B cell (primary cell): ENCODE measurements around the gene DDX24. TPM values are rescaled to one million over a fixed set of nuclear protein-coding genes. Genes with fewer than 3 reads are reported as not detected.

Source experiments
- ATAC-seq: fragments of 200-7000 bp; cut with Tn5 transposase; one replicate; pipeline ENCODE4 v1.10.0; 2021; ENCODE audit warnings: low read depth, mild to moderate bottlenecking, moderate number of reproducible peaks, moderate library complexity
- CTCF ChIA-PET: fragments of 350-600 bp; sonication (Branson Sonifier 250); formaldehyde crosslinking; loops from one replicate; lab custom pipeline; 2021; ENCODE audit warnings: antibody characterized with exemption, inconsistent platforms; lab: Charles Lee
- POLR2A ChIA-PET: fragments of 350-600 bp; sonication (Branson Sonifier 250); formaldehyde crosslinking; loops from one replicate; lab custom pipeline; 2021; ENCODE audit warnings: antibody characterized with exemption; lab: Charles Lee
- DNase-seq: peaks from one replicate; pipeline ENCODE4 v3.0.0; 2013
- H2AFZ ChIP-seq: 2 replicates; pipeline ENCODE4 v1.6.1; 2012; ENCODE audit warnings: mild to moderate bottlenecking, low read depth, low read length; ENCODE audit not compliant: insufficient read depth, poor library complexity, severe bottlenecking
- H3K27ac ChIP-seq, 2 donors: 1 replicate in 1 of 2; 2 replicates in 1 of 2; pipeline ENCODE4 v1.5.1; 2012 to 2013; ENCODE audit warnings: low read length in 2 of 2, mild to moderate bottlenecking in 2 of 2, moderate library complexity in 1 of 2
- H3K27me3 ChIP-seq, 4 experiments: fragments of 200-600 bp in 1 of 4; sonication (generic) in 1 of 4; replicated peaks in 1 of 4; 1 replicate in 2 of 4; 2 replicates in 2 of 4; pipeline versions ENCODE4 v1.6.1 to v1.7.0; 2013 to 2016; ENCODE audit warnings: low read length in 3 of 4, mild to moderate bottlenecking in 2 of 4, mixed read lengths in 1 of 4, moderate library complexity in 1 of 4; ENCODE audit not compliant: insufficient read depth in 4 of 4, control insufficient read depth in 3 of 4; ENCODE audit errors: control extremely low read depth in 1 of 4
- H3K36me3 ChIP-seq, 2 experiments: replicated peaks in 1 of 2; 1 replicate in 1 of 2; 2 replicates in 1 of 2; pipeline versions ENCODE4 v1.6.1 to v1.7.1; 2013; ENCODE audit warnings: low read length in 1 of 2; ENCODE audit not compliant: insufficient read depth in 2 of 2, control insufficient read depth in 1 of 2; ENCODE audit errors: control extremely low read depth in 1 of 2, extremely low read depth in 1 of 2
- H3K4me1 ChIP-seq, 2 donors: fragments of 200-600 bp in 1 of 2; sonication (generic) in 1 of 2; 1 replicate in 1 of 2; 2 replicates in 1 of 2; pipeline versions ENCODE4 v1.5.1 to v1.6.1; 2013 to 2017; ENCODE audit warnings: low read length in 2 of 2; ENCODE audit not compliant: control insufficient read depth in 2 of 2, insufficient read depth in 2 of 2
- H3K4me2 ChIP-seq: replicated peaks from 2 replicates; pipeline ENCODE3; 2012; ENCODE audit warnings: mild to moderate bottlenecking, low read depth, low read length; ENCODE audit not compliant: poor library complexity, severe bottlenecking
- H3K4me3 ChIP-seq, 5 experiments: fragments of 200-600 bp in 1 of 5; sonication (generic) in 1 of 5; 1 replicate in 3 of 5; 2 replicates in 2 of 5; pipeline versions ENCODE4 v1.5.1 to v1.7.0; 2011 to 2016; ENCODE audit warnings: low read length in 4 of 5, mild to moderate bottlenecking in 4 of 5, low read depth in 2 of 5, control low read depth in 1 of 5, moderate library complexity in 1 of 5; ENCODE audit not compliant: insufficient read depth in 1 of 5; ENCODE audit errors: control extremely low read depth in 1 of 5, extremely low read depth in 1 of 5
- H3K79me2 ChIP-seq: fragments of 200-600 bp; sonication (generic); one replicate; pipeline ENCODE4 v1.6.0; 2016; ENCODE audit warnings: low read length; ENCODE audit not compliant: control insufficient read depth, insufficient read depth
- H3K9ac ChIP-seq: fragments of 200-600 bp; sonication (generic); 2 replicates; pipeline ENCODE4 v1.6.1; 2017; ENCODE audit warnings: mild to moderate bottlenecking, low read length, moderate library complexity
- H3K9me3 ChIP-seq, 3 donors: one replicate each; pipeline versions ENCODE4 v1.6.1 to v1.7.1; 2013; ENCODE audit warnings: low read length in 2 of 3; ENCODE audit not compliant: control insufficient read depth in 2 of 3, insufficient read depth in 1 of 3; ENCODE audit errors: control extremely low read depth in 1 of 3
- H4K20me1 ChIP-seq: 2 replicates; pipeline ENCODE4 v1.6.0; 2012; ENCODE audit warnings: mild to moderate bottlenecking, low read length; ENCODE audit not compliant: insufficient read depth, control insufficient read depth, poor library complexity, severe bottlenecking
- H3K27ac Mint-ChIP-seq: one replicate; pipeline ENCODE4 v1.8.0; 2021; ENCODE audit warnings: mixed read lengths
- H3K27me3 Mint-ChIP-seq: one replicate; pipeline ENCODE4 v1.8.0; 2021; ENCODE audit warnings: mixed read lengths
- H3K4me1 Mint-ChIP-seq: one replicate; pipeline ENCODE4 v1.8.0; 2021; ENCODE audit warnings: mixed read lengths
- H3K4me3 Mint-ChIP-seq: one replicate; pipeline ENCODE4 v1.8.0; 2021; ENCODE audit warnings: mixed read lengths
- H3K9me3 Mint-ChIP-seq: one replicate; pipeline ENCODE4 v1.8.0; 2022; ENCODE audit warnings: mixed read lengths; ENCODE audit not compliant: insufficient read depth
- CTCF ChIP-seq: fragments of 200-600 bp; IDR thresholded peaks from one replicate; pipeline ENCODE4 v1.8.0; 2022; ENCODE audit warnings: antibody characterized with exemption, mild to moderate bottlenecking
- EZH2 ChIP-seq: IDR thresholded peaks from 2 replicates; pipeline ENCODE4 v1.6.1; 2012; ENCODE audit warnings: borderline replicate concordance, low read depth, mild to moderate bottlenecking, moderate library complexity, low read length; ENCODE audit not compliant: insufficient read depth, poor library complexity, severe bottlenecking
- WGBS: methylation state at CpG from one replicate; pipeline ENCODE4 v1.1.5; 2013; ENCODE audit warnings: missing lambda C conversion rate; ENCODE audit not compliant: insufficient coverage; 5-methylcytosine and 5-hydroxymethylcytosine counted together
- intact Hi-C: fragments of 100-400 bp; cut with micrococcal nuclease; formaldehyde crosslinking; loops from one replicate; pipeline ENCODE4 v1.10.0; 2022
- polyA plus RNA-seq: library from polyadenylated mRNA; depleted of rRNA; stranded (reverse); fragments of >200 nt; gene quantifications from 2 replicates; pipeline ENCODE4 v1.2.3, GENCODE V29; 2012
- total RNA-seq, 2 donors: library from RNA; stranded (reverse); fragments of 120-200 nt in 1 of 2; gene quantifications; 1 replicate in 1 of 2; 2 replicates in 1 of 2; pipeline versions ENCODE4 v1.2.3 to v1.2.4, GENCODE V29; 2013 to 2022

Gene DDX24
- total and polyA plus RNA-seq, 2 donors (not counting 1 experiment from before 2014, with no cell fraction given), result 145 to 211 TPM

DNA sequence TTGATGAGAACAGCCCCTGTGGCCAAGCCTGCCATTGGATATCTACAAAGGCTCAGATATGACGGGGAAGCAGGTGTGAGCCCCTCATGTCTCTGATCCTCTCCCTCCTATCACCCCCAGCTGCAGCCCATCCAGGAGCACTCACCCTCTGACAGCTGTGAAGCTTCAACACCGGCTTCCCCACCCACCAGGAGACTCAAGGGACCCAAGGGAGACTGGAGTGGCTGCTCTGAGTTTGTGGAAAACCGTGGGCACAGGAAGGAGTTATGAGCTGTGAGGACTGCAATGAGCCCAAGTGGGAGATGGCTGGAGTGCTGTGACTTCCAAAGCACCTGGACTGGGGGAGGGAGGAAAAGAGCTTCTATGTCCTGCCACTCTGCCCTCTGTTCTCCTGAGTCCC is 40.5 kb upstream of the DDX24 start:
- peaks cover 0 to 23% (median 17%) of the 10 kb centered on the region in 3 donors for H3K9me3 ChIP-seq
- no peak overlapping the region for H3K4me3 ChIP-seq
- H3K27me3 Mint-ChIP-seq, result peaks cover 32% of the 10 kb centered on the region
- CTCF ChIA-PET, result interaction anchor here (1.2 to 1.4 kb wide), 2 partner anchors 11 to 15 kb away, joined by 3 to 4 read pairs; no protein-coding TSS in a partner anchor
- H3K4me2 ChIP-seq, result no peak overlapping the region
- H3K79me2 ChIP-seq, result no peaks in the 10 kb centered on the region
- H2AFZ ChIP-seq, result no peak overlapping the region
- no peak overlapping the region for H3K4me3 Mint-ChIP-seq
- ATAC-seq (no peak), DNase-seq (no peak)
- peaks cover 0 to 21% (median 0%) of the 10 kb centered on the region in 4 experiments for H3K27me3 ChIP-seq
- no peak overlapping the region for H3K27ac ChIP-seq
- intact Hi-C loops, result no loop called here
- H4K20me1 ChIP-seq, result no peaks in the 10 kb centered on the region
- POLR2A ChIA-PET, result no interaction called here
- no peaks in the 10 kb centered on the region for H3K4me1 Mint-ChIP-seq
- H3K27ac Mint-ChIP-seq, result no peak overlapping the region
- no peaks in the 10 kb centered on the region for H3K36me3 ChIP-seq
- WGBS, result 75% methylated on average over 2 of the region's 3 CpGs
- H3K4me1 ChIP-seq, result no peaks in the 10 kb centered on the region
- peaks cover 13% of the 10 kb centered on the region for H3K9me3 Mint-ChIP-seq
- TF ChIP-seq CTCF (no peak), EZH2 (no peak)
- no peak overlapping the region for H3K9ac ChIP-seq

DNA sequence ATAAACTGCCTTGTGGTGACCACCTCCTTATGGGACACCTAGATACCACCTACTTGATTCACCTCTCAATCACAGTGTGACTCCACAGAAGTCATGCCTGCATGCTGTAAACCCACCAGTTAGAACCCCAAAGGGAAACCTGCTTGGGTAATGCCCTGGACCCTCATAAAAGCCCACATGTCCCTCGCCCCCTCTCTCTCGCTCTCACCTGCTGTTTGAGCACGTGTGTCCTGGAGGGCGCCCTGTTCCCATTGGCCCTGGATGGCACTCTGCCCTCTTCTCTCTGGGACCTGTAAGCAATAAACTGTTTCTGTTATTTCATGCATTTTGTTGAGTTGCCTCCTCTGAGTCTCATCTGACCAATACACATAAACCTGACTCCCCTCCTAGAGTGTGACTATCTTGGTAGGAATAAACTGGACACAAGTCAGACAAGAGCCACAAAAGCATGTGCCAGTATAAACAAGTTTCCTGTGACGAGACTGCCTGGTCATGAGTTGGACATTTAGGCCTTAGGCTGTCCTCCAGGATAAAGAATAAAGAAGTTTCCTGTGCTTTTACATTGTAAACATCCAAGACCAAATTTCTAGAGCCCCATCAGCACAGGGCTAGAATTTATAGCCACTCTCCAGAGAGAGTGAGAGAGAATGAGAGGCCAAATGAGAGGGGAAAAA is 39.8 kb upstream of the DDX24 start:
- no peak overlapping the region for H3K4me2 ChIP-seq
- ChIA-PET POLR2A (no interaction called here), CTCF (interaction anchor here (1.2 kb wide), 1 partner anchor 12 kb away, joined by 3 read pairs; no protein-coding TSS in a partner anchor)
- peaks cover 0 to 23% (median 17%) of the 10 kb centered on the region in 3 donors for H3K9me3 ChIP-seq
- peaks cover 37% of the 10 kb centered on the region for H3K27me3 Mint-ChIP-seq
- H3K9me3 Mint-ChIP-seq, result peaks cover 13% of the 10 kb centered on the region
- intact Hi-C loops, result no loop called here
- DNase-seq, result no peak
- ATAC-seq, result no peak
- no peak overlapping the region for H3K4me3 Mint-ChIP-seq
- no peak overlapping the region for H3K27ac Mint-ChIP-seq
- peaks cover 0 to 26% (median 0%) of the 10 kb centered on the region in 4 experiments for H3K27me3 ChIP-seq
- 92% methylated on average over 5 of the region's 5 CpGs for WGBS
- TF ChIP-seq EZH2 (no peak), CTCF (no peak)
- no peaks in the 10 kb centered on the region for H3K79me2 ChIP-seq
- H3K4me1 ChIP-seq, result no peaks in the 10 kb centered on the region
- no peak overlapping the region for H3K9ac ChIP-seq
- no peaks in the 10 kb centered on the region for H3K4me1 Mint-ChIP-seq
- H4K20me1 ChIP-seq, result no peaks in the 10 kb centered on the region
- H3K36me3 ChIP-seq, result no peaks in the 10 kb centered on the region
- no peak overlapping the region for H3K4me3 ChIP-seq
- H3K27ac ChIP-seq, result no peak overlapping the region
- H2AFZ ChIP-seq, result no peak overlapping the region
